Gastroesophageal sphincter (tissue), 4 donors: ENCODE data around the gene ST7. TPM values are rescaled to one million over a fixed set of nuclear protein-coding genes. Genes with fewer than 3 reads are reported as not detected.
"Not testable (repeated sequence)": the region's sequence is repeated elsewhere in the genome, so short reads cannot be mapped to it uniquely, and the experiment has no call there.

Experiments used
- ATAC-seq: fragments of 150-250 bp; one replicate; pipeline ENCODE4 v1.9.1; 2016; ENCODE audit warnings: mild to moderate bottlenecking, moderate library complexity
- H3K27ac ChIP-seq, 4 donors: fragments of 200-600 bp; sonication (generic) in 3 of 4; 1 replicate in 3 of 4; 2 replicates in 1 of 4; pipeline ENCODE4 v1.5.1; 2016 to 2019
- H3K27me3 ChIP-seq: fragments of 200-600 bp; sonication (generic); one replicate; pipeline ENCODE4 v1.5.1; 2019
- H3K36me3 ChIP-seq, 2 donors: fragments of 200-600 bp; sonication (generic); one replicate each; pipeline ENCODE4 v1.5.1; 2019; ENCODE audit warnings: control low read depth in 1 of 2
- H3K4me1 ChIP-seq, 3 donors: fragments of 200-600 bp; sonication (generic); 1 replicate in 2 of 3; 2 replicates in 1 of 3; pipeline ENCODE4 v1.5.1; 2016 to 2019; ENCODE audit warnings: control low read depth in 2 of 3
- H3K4me3 ChIP-seq, 2 donors: fragments of 200-600 bp; sonication (generic); one replicate each; pipeline ENCODE4 v1.5.1; 2019; ENCODE audit warnings: mild to moderate bottlenecking in 1 of 2, moderate library complexity in 1 of 2
- H3K9me3 ChIP-seq, 3 donors: fragments of 200-600 bp; sonication (generic); one replicate each; pipeline ENCODE4 v1.5.1; 2017 to 2019; ENCODE audit warnings: control low read depth in 2 of 3
- EP300 ChIP-seq: sonication (generic); formaldehyde crosslinking; IDR thresholded peaks from one replicate; pipeline ENCODE4 v1.6.1; 2017; ENCODE audit warnings: antibody characterized with exemption, mild to moderate bottlenecking
- POLR2A ChIP-seq, 2 donors: fragments of 450-650 bp; IDR thresholded peaks; one replicate each; pipeline ENCODE4 v1.6.1; 2017; ENCODE audit warnings: antibody characterized with exemption in 2 of 2, mild to moderate bottlenecking in 2 of 2, moderate library complexity in 1 of 2
- POLR2AphosphoS5 ChIP-seq: sonication (generic); formaldehyde crosslinking; IDR thresholded peaks from one replicate; pipeline ENCODE4 v1.6.1; 2017; ENCODE audit warnings: antibody characterized with exemption
- WGBS, 2 donors: methylation state at CpG; one replicate each; pipeline ENCODE4 v1.1.5; 2018; ENCODE audit warnings: low coverage in 1 of 2; 5-methylcytosine and 5-hydroxymethylcytosine counted together
- total RNA-seq, 4 donors: library from RNA; depleted of rRNA; stranded (reverse); fragments of >200 nt; gene quantifications; one replicate each; pipeline ENCODE4 v1.1.0, GENCODE V29; 2016
- TF ChIP-seq, protein P1 (sequence below), 4 experiments: fragments of 200-600 bp in 2 of 4; fragments of 450-650 bp in 2 of 4; sonication (generic) in 1 of 4; IDR thresholded peaks; one replicate each; pipeline ENCODE4 v1.5.1; 2017 to 2019; ENCODE audit warnings: antibody characterized with exemption in 4 of 4, mild to moderate bottlenecking in 2 of 4, moderate library complexity in 2 of 4

The ST7 gene
- total RNA-seq, 4 donors from 2014 or later, result 19.1 to 43.9 (median 24.2) TPM

DNA sequence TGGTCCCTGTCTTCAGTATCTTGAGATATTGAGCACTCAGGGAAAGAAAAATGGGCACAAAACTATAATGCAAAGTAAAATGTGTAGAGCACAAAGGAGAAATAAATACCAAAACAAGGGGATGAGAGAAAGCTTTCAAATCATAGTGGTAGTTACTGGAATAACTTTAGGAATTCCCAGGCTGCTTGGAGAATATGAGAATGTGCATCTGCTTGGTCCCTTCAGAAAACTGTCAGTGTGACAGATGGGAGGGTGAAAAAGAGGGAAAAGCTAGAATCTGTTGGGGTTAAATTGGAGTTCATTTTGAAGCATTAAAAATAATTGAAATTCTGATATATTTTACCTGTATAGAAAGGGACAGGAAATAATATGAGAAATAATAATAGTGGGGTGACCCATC lies 15.3 kb downstream of the ST7 start:
- Histone ChIP-seq H3K36me3 (no peaks in the 10 kb centered on the region), H3K9me3 (no peaks in the 10 kb centered on the region), H3K27ac (no peak overlapping the region), H3K27me3 (no peaks in the 10 kb centered on the region), H3K4me1 (peaks cover 0 to 15% (median 0%) of the 10 kb centered on the region in 3 donors), H3K4me3 (no peak overlapping the region)
- TF ChIP-seq POLR2A (IDR thresholded peaks at IDR 0.05), result no peak
- TF ChIP-seq, protein P1, sequence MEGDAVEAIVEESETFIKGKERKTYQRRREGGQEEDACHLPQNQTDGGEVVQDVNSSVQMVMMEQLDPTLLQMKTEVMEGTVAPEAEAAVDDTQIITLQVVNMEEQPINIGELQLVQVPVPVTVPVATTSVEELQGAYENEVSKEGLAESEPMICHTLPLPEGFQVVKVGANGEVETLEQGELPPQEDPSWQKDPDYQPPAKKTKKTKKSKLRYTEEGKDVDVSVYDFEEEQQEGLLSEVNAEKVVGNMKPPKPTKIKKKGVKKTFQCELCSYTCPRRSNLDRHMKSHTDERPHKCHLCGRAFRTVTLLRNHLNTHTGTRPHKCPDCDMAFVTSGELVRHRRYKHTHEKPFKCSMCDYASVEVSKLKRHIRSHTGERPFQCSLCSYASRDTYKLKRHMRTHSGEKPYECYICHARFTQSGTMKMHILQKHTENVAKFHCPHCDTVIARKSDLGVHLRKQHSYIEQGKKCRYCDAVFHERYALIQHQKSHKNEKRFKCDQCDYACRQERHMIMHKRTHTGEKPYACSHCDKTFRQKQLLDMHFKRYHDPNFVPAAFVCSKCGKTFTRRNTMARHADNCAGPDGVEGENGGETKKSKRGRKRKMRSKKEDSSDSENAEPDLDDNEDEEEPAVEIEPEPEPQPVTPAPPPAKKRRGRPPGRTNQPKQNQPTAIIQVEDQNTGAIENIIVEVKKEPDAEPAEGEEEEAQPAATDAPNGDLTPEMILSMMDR (IDR thresholded peaks at IDR 0.05), result no peak
- no peak for TF ChIP-seq EP300
- TF ChIP-seq POLR2AphosphoS5, result no peak
- ATAC-seq, result no peak

DNA sequence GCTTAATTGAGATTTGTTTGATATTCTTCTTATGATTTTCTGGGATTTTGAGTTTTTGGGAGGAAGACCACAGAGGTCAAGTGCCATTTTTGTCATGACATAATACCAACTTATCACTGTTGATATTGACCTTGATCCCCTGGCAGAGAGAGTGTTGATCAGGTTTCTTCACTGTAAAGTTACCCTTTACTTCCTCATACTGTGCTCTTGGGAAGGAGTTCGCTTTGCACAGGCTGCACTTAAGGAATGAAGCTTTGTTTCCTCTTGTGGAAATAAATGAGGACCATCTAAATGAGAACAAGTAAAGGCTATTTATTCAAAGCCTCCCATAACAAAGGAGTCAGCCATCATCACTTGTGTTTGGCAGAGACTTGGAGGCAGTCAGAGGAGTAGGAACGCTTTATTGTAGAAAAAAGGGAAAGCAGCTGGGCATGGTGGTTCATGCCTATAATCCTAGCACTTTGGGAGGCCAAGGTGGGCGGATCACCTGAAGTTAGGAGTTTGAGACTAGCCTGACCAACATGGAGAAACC lies 16.1 kb downstream of the ST7 start:
- H3K27me3 ChIP-seq, result no peaks in the 10 kb centered on the region
- no peaks in the 10 kb centered on the region for H3K36me3 ChIP-seq
- peaks cover 0 to 13% (median 0%) of the 10 kb centered on the region in 3 donors for H3K4me1 ChIP-seq
- H3K4me3 ChIP-seq, result no peak overlapping the region
- no peak overlapping the region for H3K27ac ChIP-seq
- ATAC-seq, result no peak
- H3K9me3 ChIP-seq, result no peaks in the 10 kb centered on the region
- TF ChIP-seq POLR2AphosphoS5, result no peak
- no peak for TF ChIP-seq POLR2A (IDR thresholded peaks at IDR 0.05)
- TF ChIP-seq, protein P1 (IDR thresholded peaks at IDR 0.05), result no peak
- TF ChIP-seq EP300, result no peak
- WGBS, 2 donors, result 70 to 75% methylated on average over 2 to 3 of the region's 3 CpGs

DNA sequence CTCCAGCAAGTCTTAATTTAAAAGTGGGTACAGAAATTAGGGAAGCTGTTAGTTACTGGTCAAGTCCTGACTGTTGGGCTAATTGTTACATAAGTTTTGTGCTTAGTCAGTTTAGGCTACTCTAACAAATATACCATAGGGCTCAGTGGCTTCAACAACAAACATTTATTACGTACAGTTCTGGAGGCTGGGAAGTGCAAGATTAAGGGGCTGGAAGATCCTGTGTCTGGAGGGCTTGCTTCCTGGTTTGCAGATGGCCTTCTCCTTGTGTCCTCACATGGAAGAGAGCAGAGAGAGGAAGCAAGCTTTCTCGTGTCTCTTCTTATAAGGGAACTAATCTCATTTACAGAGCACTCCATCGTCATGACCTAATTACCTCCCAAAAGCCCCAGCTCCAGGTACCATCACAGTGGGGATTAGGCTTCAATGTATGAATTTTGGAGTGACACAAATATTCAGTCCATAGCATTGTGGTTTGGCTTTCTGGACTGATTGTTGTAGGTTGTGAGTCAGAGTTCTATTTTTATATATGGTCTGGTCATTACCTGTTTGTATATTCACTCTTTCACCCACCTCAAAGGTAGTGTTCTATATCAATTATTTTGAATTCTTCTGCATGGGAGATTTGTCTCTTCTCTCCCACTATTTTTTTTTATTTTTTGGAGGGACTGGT lies 17.1 kb downstream of the ST7 start:
- no peak overlapping the region for H3K27ac ChIP-seq
- WGBS, 2 donors, result 90 to 91% methylated on average over 2 to 3 of the region's 3 CpGs
- no peaks in the 10 kb centered on the region for H3K9me3 ChIP-seq
- no peak overlapping the region for H3K4me3 ChIP-seq
- TF ChIP-seq, protein P1 (IDR thresholded peaks at IDR 0.05), result no peak
- no peak for TF ChIP-seq POLR2AphosphoS5
- no peak for TF ChIP-seq POLR2A (IDR thresholded peaks at IDR 0.05)
- TF ChIP-seq EP300, result no peak
- H3K36me3 ChIP-seq, result no peaks in the 10 kb centered on the region
- H3K27me3 ChIP-seq, result no peaks in the 10 kb centered on the region
- H3K4me1 ChIP-seq, result peaks cover 0 to 13% (median 0%) of the 10 kb centered on the region in 3 donors
- no peak for ATAC-seq

DNA sequence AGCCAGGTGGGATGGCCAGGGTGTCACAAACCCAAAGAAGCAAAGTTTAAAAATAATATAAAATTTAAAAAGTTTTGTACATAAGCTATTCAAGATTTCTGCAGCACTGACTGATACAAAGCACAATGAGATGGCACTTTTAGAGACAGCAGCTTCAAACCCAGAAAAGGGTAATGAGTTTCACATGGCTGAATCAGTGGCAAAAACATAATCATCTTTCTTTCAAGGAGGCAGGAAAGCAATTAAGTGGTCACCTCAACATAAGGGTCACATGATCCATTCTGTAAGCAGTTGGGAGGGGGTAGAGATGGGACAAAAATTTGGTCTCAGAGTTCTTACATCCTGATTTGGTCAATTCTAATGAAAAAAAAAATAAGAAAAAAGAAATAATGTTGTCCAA lies 17.9 kb downstream of the ST7 start:
- not testable (repeated sequence) for H3K9me3 ChIP-seq, H3K36me3 ChIP-seq, H3K27me3 ChIP-seq, ATAC-seq, H3K27ac ChIP-seq, H3K4me3 ChIP-seq
- H3K4me1 ChIP-seq, result peaks cover 0 to 13% (median 0%) of the 10 kb centered on the region in 3 donors

- Histone ChIP-seq H3K36me3 (no peaks in the 10 kb centered on the region), H3K27me3 (no peaks in the 10 kb centered on the region), H3K9me3 (no peaks in the 10 kb centered on the region), H3K4me3 (no peak overlapping the region), H3K4me1 (peaks cover 0 to 9% (median 0%) of the 10 kb centered on the region in 3 donors), H3K27ac (no peak overlapping the region)
- WGBS, 2 donors, result 86 to 96% methylated on average over 2 to 4 of the region's 4 CpGs
- no peak for ATAC-seq
- TF ChIP-seq POLR2AphosphoS5 (no peak), POLR2A (IDR thresholded peaks at IDR 0.05) (no peak), EP300 (no peak)
- TF ChIP-seq, protein P1 (IDR thresholded peaks at IDR 0.05), result no peak
Measured at GRCh38 chr7:116971869-116972268, 18.6 kb downstream of the ST7 start.

GRCh38 chr7:116975024-116975423 lies 21.7 kb downstream of the ST7 start:
- not testable (repeated sequence) for H3K4me3 ChIP-seq, H3K4me1 ChIP-seq, H3K9me3 ChIP-seq, ATAC-seq, H3K36me3 ChIP-seq, H3K27me3 ChIP-seq, H3K27ac ChIP-seq
- WGBS, 2 donors, result 88 to 100% methylated on average over 2 to 3 of the region's 3 CpGs
